Kidney (tissue), 14 donors: ENCODE results near the gene ADARB1. TPM values are rescaled to one million over a fixed set of nuclear protein-coding genes. Genes with fewer than 3 reads are reported as not detected.

Experiments
- DNase-seq, 5 donors: peaks; one replicate each; pipeline ENCODE4 v3.0.0-alpha.2; 2013 to 2020
- FAIRE-seq: peaks from 2 replicates; lab custom pipeline; 2012; peaks lifted over from hg19 to GRCh38; lab: Jason Lieb, UNC
- H3K27ac ChIP-seq, 2 donors: one replicate each; pipeline ENCODE4 v1.7.0; 2013; ENCODE audit warnings: low read depth in 2 of 2, low read length in 2 of 2, inconsistent platforms in 1 of 2
- H3K27me3 ChIP-seq: one replicate; pipeline ENCODE4 v1.7.1; 2013; ENCODE audit warnings: low read length, inconsistent platforms; ENCODE audit not compliant: control insufficient read depth, insufficient read depth
- H3K36me3 ChIP-seq, 3 donors: one replicate each; pipeline versions ENCODE4 v1.7.0 to v1.7.1; 2013; ENCODE audit warnings: low read length in 3 of 3, control low read depth in 1 of 3, inconsistent platforms in 1 of 3; ENCODE audit not compliant: insufficient read depth in 3 of 3, control insufficient read depth in 2 of 3
- H3K4me1 ChIP-seq, 3 donors: one replicate each; pipeline versions ENCODE4 v1.7.0 to v1.7.1; 2013; ENCODE audit warnings: low read length in 3 of 3, inconsistent platforms in 1 of 3, low read depth in 1 of 3; ENCODE audit not compliant: control insufficient read depth in 2 of 3, insufficient read depth in 2 of 3
- H3K4me3 ChIP-seq, 3 donors: one replicate each; pipeline versions ENCODE4 v1.7.0 to v1.8.1; 2013; ENCODE audit warnings: low read length in 3 of 3, control low read depth in 1 of 3, inconsistent platforms in 1 of 3
- H3K9ac ChIP-seq, 3 donors: one replicate each; pipeline versions ENCODE4 v1.7.0 to v1.7.1; 2013; ENCODE audit warnings: low read length in 3 of 3, control low read depth in 1 of 3, inconsistent platforms in 1 of 3
- H3K9me3 ChIP-seq, 3 donors: one replicate each; pipeline versions ENCODE4 v1.7.0 to v1.7.1; 2013; ENCODE audit warnings: low read length in 3 of 3, control low read depth in 1 of 3, inconsistent platforms in 1 of 3; ENCODE audit not compliant: control insufficient read depth in 2 of 3, insufficient read depth in 1 of 3
- CTCF ChIP-seq: IDR thresholded peaks from 3 replicates; pipeline ENCODE4 v1.5.1; 2012; ENCODE audit warnings: mild to moderate bottlenecking, moderate library complexity, borderline replicate concordance; ENCODE audit not compliant: insufficient read depth; ENCODE audit errors: extremely low read depth
- intact Hi-C: fragments of 100-400 bp; cut with DNase I; formaldehyde crosslinking; loops from one replicate; pipeline ENCODE4 v1.11.1; 2022
- polyA plus RNA-seq: library from polyadenylated mRNA; stranded (reverse); fragments of 350-450 nt; fragmentation: Illumina TruSeq; extraction: RNeasy Lipid Tissue Mini Kit (QIAGEN cat#74804); gene quantifications from one replicate; pipeline ENCODE4 v1.2.3, GENCODE V29; 2014; ENCODE audit warnings: low read depth, low replicate concordance; ENCODE audit not compliant: insufficient read depth
- total RNA-seq: library from RNA; stranded (reverse); fragmentation: NEBNext Ultra II Directional; extraction: Animal tissue kit (Norgen Biotek cat#: 25700); gene quantifications from one replicate; pipeline ENCODE4 v1.2.1, GENCODE V29; 2021
- donor health status: control.
- donor health status: control.
- donor health status: control.
- donor health status: control.
- donor health status: control.
- donor health status: DM: yes; HTN: yes; CAD: no.
- donor health status: Normal renal cell carcinoma (clear cell type).

ADARB1 gene
- total and polyA plus RNA-seq, 2 donors from 2014 or later: 6.7 to 34.9 TPM

GRCh38 chr21:45080232-45080631 is 5.9 kb downstream of the ADARB1 start:
- Histone ChIP-seq H3K4me3 (no peak overlapping the region), H3K9me3 (no peaks in the 10 kb centered on the region), H3K4me1 (peaks cover 0 to 5% (median 0%) of the 10 kb centered on the region in 3 donors), H3K36me3 (peaks cover 0 to 4% (median 0%) of the 10 kb centered on the region in 3 donors), H3K9ac (no peak overlapping the region), H3K27me3 (peaks cover 7% of the 10 kb centered on the region), H3K27ac (no peak overlapping the region)
- DNase-seq (no peak), FAIRE-seq (no peak)
- no peak for TF ChIP-seq CTCF
- intact Hi-C loops: no loop called here

GRCh38 chr21:45080639-45081414 is 6.4 kb downstream of the ADARB1 start:
- peaks cover 0 to 4% (median 0%) of the 10 kb centered on the region in 3 donors for H3K36me3 ChIP-seq
- DNase-seq: no peak
- FAIRE-seq: no peak
- intact Hi-C loops: no loop called here
- peaks cover 7% of the 10 kb centered on the region for H3K27me3 ChIP-seq
- H3K9me3 ChIP-seq: no peaks in the 10 kb centered on the region
- no peak overlapping the region for H3K27ac ChIP-seq
- H3K4me1 ChIP-seq: peaks cover 0 to 5% (median 0%) of the 10 kb centered on the region in 3 donors
- H3K4me3 ChIP-seq: no peak overlapping the region
- no peak for TF ChIP-seq CTCF
- H3K9ac ChIP-seq: no peak overlapping the region

GRCh38 chr21:45081636-45082035 is 7.3 kb downstream of the ADARB1 start:
- Histone ChIP-seq H3K4me3 (no peak overlapping the region), H3K9ac (no peak overlapping the region), H3K27ac (no peak overlapping the region), H3K36me3 (peaks cover 0 to 4% (median 0%) of the 10 kb centered on the region in 3 donors), H3K9me3 (no peaks in the 10 kb centered on the region), H3K27me3 (peaks cover 3% of the 10 kb centered on the region), H3K4me1 (peaks cover 0 to 5% (median 0%) of the 10 kb centered on the region in 3 donors)
- DNase-seq (no peak), FAIRE-seq (no peak)
- no peak for TF ChIP-seq CTCF
- intact Hi-C loops: no loop called here
